NCI-H2081 (cell line): Measurements from ENCODE around the gene CEP55.
"Not testable (repeated sequence)": the region's sequence is repeated elsewhere in the genome, so short reads cannot be mapped to it uniquely, and the experiment has no call there.

Experiments
- DNase-seq, 2 experiments: peaks; one replicate each; lab custom pipeline; 2025; lab: John Stamatoyannopoulos, UW

Gene CEP55

DNA sequence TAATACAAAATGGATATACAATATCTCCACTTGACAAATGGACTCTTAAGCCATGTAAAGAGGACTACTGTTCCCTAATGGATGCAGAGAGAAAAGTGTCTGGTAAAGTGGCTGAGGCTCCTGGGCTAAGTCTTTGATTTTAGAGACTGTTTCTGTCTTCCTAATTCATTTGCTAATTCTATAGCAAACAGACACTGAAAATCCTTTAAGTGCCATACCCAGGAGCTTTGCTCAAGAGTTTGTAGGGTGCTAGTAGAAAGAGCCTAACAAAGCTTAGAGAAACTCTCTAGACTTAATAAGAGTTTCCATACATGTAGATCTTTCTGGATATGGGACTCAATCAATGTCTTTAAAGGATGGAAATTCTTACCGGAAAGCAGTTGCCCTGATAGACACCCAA lies 16.7 kb downstream of the CEP55 start:
- DNase-seq, result no peak

DNA sequence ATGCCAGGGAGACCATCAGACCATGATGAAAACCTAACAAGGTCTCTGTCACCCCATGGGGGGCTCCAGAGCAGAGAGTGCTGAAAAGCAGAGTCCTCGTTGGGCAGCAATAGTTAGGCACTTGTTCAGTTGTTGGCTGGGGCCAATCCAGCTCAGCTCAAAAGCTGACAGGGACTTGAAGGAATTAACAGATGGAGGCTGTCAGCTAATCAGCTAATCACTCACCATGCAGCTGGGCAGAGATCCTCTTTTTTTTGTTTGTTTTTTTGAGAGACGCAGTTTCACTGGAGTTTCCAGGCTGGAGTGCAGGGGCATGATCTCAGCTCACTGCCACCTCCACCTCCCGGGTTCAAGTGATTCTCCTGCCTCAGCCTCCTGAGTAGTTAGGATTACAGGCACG lies 18.1 kb downstream of the CEP55 start:
- no peak for DNase-seq

DNA sequence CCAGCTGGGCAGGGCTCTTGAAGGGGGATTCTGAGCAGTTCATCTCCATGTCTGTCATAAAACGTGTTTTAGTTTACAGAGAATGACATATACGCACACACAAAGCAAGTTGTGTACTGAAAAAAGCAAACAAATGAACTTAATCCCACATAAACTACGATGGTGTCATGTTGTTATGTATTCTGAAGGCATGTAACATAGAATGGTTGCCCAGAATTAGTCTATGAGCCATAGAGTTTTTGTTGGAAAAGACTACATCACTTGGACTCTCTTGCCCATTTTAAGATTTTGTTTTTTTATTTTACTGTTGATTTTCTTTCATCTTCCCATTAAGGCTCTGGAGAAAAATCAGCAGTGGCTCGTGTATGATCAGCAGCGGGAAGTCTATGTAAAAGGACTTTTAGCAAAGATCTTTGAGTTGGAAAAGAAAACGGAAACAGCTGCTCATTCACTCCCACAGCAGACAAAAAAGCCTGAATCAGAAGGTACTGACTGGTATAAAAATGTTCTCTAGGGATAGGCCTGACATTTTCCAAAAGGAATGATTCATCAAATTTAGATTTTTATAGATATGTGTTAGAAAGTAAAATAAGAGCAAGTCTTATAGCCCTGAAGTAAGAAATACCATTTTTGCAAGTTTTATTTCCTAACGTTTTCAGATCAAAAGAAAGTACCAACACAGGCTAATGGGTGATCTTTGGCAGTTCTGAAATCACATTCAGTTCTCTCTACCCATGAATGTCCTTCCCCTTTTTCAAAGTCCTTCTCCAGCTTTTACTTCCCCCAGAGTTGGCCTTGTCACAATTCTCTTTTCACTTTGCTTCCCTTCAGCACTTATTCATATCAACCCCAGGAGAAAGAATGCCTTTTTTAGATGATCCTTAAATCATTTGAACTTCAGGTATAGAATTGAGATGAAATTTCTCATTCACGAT lies 18.9 kb downstream of the CEP55 start:
- DNase-seq, result no peak

DNA sequence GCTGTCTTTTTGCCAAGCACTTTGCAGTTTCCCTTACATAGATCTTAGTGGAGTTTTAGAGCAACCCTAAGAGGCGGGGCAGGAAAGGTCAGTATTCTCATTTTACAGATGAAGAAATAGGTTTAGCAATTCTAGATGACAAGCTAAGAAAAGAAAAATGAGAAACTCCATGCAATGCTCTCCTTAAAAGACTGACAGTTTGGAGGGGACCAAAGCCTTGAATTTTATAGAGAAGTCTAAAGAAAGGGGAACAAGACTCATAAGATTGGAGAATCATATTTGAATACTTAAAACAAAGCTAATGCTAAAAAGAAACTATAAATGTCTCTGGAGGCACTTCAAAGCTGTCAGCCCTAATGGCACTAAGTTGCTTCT lies 19.6 kb downstream of the CEP55 start:
- DNase-seq, result no peak

DNA sequence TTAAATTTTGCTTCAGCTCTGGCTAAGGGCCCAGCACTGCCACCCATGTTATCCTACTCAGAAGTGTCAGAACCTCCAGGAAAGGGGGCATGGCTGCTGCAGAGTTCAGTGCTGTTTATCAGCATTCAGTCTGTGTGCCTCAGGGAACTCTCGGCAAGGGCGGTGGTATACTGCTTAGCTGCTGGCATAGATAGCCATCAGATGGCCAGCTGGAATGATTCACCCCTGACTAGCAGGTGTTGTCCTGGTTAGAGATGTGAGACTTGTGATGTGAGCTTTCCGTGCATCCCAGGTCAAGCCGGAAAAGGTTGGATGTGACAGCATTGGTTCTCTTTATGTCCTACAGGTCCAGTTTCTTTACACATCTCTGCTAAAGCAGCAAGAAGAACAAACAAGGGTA lies 22.1 kb downstream of the CEP55 start:
- DNase-seq, result no peak

DNA sequence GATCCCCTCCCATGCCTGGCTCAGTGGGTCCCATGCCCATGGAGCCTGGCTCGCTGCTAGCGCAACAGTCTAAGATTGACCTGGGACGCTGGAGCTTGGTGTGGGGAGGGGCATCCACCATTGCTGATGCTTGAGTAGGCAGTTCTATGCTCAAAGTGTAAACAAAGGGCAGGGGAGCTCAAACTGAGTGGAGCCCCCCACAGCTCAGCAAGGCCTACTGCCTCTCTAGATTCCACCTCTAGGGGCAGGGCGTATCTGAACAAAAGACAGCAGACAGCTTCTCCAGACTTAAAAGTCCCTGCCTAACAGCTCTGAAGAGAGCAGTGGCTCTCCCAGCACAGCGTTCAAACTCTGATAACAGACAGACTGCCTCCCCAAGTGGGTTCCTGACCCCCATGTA lies 38.9 kb downstream of the CEP55 start:
- DNase-seq, result no peak

- DNase-seq, result not testable (repeated sequence)
Observed at GRCh38 chr10:93540871-93541270, 44.5 kb downstream of the CEP55 start.

GRCh38 chr10:93541402-93542357 lies 45.3 kb downstream of the CEP55 start:
- DNase-seq, result no peak

DNA sequence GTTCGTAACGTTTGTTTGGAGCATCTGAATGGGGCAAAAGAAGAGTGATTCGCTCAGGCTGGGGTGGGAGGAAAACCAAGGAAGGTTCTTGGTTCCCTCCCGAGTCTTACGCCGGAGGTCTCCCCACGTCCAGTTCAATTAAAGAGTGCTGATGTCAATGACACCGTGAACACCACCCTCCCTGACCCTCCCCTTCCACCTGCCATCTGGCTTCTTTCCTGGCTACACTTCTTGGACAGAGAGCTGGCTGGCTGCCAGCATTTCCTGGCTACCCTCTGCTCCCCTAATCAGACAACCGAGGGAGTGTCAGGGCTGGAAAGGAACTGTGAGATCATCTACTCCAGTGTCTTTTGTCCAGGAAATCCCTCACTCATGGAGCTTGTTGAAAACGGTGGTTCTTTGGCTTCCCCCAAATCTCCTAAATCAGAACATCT lies 46.0 kb downstream of the CEP55 start:
- peak in 1 of 2 experiments; percentile 34 for DNase-seq

DNA sequence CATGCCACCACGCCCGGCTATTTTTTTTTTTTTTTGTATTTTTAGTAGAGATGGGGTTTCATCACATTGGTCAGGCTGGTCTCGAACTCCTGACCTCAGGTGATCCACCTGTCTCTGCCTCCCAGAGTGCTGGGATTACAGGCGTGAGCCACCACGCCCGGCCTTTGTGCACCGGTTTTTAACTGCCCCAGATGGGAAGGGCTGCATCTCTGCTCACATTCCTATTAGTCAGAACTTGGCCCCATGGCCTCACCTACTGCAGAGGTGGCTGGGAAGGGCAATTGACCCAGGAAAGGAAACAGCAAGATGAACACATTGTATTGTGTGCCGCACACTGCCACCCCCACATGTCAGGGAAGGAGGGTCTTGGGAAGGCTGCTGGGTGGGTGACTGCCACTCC lies 50.6 kb downstream of the CEP55 start:
- not testable (repeated sequence) for DNase-seq

- no peak for DNase-seq
Observed at GRCh38 chr10:93547522-93547921, 51.1 kb downstream of the CEP55 start.

DNA sequence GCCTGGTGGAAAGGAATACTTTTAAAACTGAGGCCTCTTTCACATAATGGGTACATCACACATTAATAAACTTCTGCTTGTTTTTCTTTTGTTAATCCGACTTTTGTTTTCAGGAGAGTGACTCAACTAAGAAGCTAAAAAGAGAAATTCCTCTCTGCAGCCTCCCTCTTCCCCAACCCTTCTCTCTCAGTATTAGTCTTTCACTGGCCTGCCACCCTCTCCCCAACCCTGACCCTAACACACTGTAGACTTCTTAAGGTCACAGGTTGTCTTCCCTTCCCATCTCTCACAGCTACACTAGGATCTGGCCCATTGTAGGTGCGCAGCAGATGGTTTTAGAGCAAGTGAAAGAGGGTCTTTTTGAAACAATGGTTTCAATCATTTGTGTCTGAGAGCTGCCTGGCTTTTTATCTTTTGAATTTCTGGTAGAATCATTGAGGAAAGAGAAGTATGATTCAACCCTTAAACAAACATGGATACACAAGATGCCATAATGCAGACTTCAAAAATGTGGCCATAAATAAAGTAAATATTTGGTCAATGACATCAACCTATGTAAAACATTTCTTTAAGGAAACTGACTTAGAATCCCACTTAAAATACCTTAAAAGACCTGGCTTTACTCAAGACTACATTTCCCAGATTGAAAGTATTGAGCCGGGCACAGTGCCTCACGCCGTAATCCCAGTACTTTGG lies 52.1 kb downstream of the CEP55 start:
- DNase-seq, result no peak

GRCh38 chr10:93550606-93551005 lies 54.2 kb downstream of the CEP55 start:
- DNase-seq, result no peak

- no peak for DNase-seq
Observed at GRCh38 chr10:93552780-93553179, 56.4 kb downstream of the CEP55 start.

GRCh38 chr10:93553482-93554315 lies 57.3 kb downstream of the CEP55 start:
- no peak for DNase-seq

DNA sequence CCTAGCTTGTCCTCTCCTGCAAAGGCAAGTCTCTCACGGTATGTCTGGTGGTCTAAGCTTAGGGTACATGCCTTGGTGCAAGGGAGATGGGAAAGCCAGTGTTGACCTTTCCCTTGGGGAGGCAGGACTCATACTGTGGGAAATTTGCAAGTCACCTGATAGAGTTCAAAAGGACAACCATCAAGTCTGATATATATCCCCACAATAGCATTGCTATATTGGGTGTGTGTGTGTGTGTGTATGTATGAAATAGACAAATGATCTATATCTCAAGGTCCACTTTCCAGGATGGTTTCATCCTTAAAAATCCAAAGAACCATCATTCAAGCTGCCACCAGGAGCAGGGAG lies 57.9 kb downstream of the CEP55 start:
- DNase-seq, result no peak

DNA sequence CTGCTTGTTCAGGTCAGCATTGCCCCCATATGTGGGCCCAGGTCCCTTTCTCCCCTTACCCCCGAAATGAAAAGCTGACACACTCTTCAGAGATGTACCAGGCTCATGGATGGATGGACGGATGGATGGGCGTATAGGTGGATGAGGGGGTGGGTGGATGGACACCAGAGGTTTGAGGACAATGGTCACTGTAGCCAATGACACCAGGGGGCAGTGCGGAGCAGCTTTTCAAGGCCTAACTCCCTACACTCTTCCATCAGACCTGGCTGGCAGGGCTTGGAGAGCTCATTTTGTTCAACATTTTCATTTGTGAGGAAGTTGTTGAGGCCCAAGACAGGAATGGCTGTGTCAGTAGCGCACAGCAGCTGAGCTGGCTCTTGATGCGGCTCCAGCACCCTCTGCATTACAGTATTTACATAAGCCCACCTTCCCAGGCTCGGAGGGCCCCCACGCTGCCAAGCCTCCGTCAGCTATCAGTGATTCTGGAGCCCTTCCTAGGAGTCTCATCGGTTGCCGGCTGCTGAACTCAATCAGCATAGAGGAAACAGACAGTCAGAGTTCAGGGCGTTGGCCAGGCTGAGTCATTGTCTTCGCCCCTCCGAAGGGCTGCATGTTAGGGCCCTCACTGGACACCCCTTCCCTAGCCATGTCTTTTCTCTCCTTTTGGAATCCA lies 58.5 kb downstream of the CEP55 start:
- peak; percentile 53 to 64 for DNase-seq

DNA sequence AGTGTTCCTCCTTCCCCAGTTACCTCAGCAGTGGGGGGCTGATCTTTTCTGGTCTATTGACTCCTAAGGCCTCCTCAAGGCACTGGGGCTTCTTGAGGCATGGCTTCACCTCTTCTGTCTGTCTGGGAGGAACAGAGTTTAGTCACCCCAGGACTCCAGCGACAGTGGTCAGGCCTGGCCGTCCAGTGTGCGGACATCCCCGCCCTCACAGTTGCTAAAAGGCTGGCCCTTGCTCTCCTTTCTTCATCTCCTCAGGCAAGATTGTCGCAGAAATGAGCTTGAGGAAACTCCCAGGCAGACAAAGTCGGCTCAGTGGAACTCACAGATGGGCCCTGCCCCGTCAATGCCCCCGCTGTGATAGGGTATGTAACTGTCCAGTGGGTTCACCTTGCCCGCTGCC lies 63.1 kb downstream of the CEP55 start:
- DNase-seq, result no peak

DNA sequence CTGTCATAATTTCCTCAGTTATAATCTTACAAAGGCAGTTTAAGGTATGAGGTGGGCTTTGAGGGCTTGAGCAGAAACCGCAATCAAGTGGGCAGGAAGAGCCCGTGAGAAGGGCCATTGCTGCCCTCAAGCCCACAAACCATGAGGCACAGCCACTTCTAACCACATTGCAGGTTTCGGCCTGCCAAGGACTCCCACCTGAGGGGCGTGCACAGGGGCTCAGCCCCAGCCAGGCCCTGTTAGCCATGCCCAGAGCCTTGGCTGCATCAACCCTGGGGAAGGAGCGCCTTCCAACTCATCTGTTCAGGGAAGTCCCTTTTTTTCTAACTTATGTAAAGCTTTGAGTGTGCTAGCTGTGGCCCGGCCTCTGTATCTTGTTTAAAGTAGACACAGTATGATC lies 64.1 kb downstream of the CEP55 start:
- no peak for DNase-seq

- DNase-seq, result no peak
Observed at GRCh38 chr10:93565446-93565845, 69.0 kb downstream of the CEP55 start.
